Measurements from ENCODE around the gene BCDIN3D. TPM values are rescaled to one million over a fixed set of nuclear protein-coding genes. Genes with fewer than 3 reads are reported as not detected.
A peak's percentile ranks its signal among the peaks of the same experiment; 100 is the strongest.

The BCDIN3D gene
- total and polyA plus RNA-seq, 10 donors, result 3.3 to 7.4 (median 5.2) TPM

- peaks cover 0 to 12% (median 0%) of the 10 kb centered on the region in 7 donors for H3K27me3 ChIP-seq (replicated peaks in 1 of 7)
- intact Hi-C loops (cut with DNase I; ENCODE audit: low total_unique reads), result no loop called here
- DNase-seq, result peak; percentile 14
Observed at GRCh38 chr12:49789992-49790391, 52.9 kb downstream of the BCDIN3D start.

GRCh38 chr12:49787672-49788071, 55.2 kb downstream of the BCDIN3D start:
- intact Hi-C loops (cut with DNase I; ENCODE audit: low total_unique reads), result no loop called here

More at GRCh38 chr12:49789992-49790391, 52.9 kb downstream of the BCDIN3D start:
- H3K9me3 ChIP-seq, result peaks cover 0 to 7% (median 0%) of the 10 kb centered on the region in 8 donors
- H3K36me3 ChIP-seq, result peaks cover 0 to 52% (median 17%) of the 10 kb centered on the region in 6 donors
- no peak overlapping the region for H3K4me3 ChIP-seq
- H3K27ac ChIP-seq, result no peak overlapping the region
- peaks cover 0 to 2% (median 0%) of the 10 kb centered on the region in 6 donors for H3K4me1 ChIP-seq
- 84 to 100% (median 92%) methylated on average over 2 to 3 of the region's 3 CpGs for WGBS, 5 donors
- TF ChIP-seq POLR2AphosphoS5 (IDR thresholded peaks at IDR 0.05) (no peak), POLR2A (IDR thresholded peaks at IDR 0.05) (no peak), CTCF (IDR thresholded peaks at IDR 0.05 in 8 of 11, conservative IDR thresholded peaks at IDR 0.05 in 3 of 11) (no peak)

More at GRCh38 chr12:49787672-49788071, 55.2 kb downstream of the BCDIN3D start:
- peaks cover 4 to 23% (median 12%) of the 10 kb centered on the region in 6 donors for H3K4me1 ChIP-seq
- H3K36me3 ChIP-seq, result peaks cover 0 to 31% (median 16%) of the 10 kb centered on the region in 6 donors
- peaks cover 0 to 16% (median 0%) of the 10 kb centered on the region in 7 donors for H3K27me3 ChIP-seq (replicated peaks in 1 of 7)
- H3K9me3 ChIP-seq, result peaks cover 0 to 7% (median 0%) of the 10 kb centered on the region in 8 donors
- no peak overlapping the region for H3K27ac ChIP-seq
- DNase-seq, result no peak
- WGBS, 5 donors, result 96 to 98% (median 97%) methylated on average over 2 of the region's 2 CpGs
- no peak overlapping the region for H3K4me3 ChIP-seq
- TF ChIP-seq POLR2AphosphoS5 (IDR thresholded peaks at IDR 0.05), result no peak
- no peak for TF ChIP-seq CTCF (IDR thresholded peaks at IDR 0.05 in 8 of 11, conservative IDR thresholded peaks at IDR 0.05 in 3 of 11)
- no peak for TF ChIP-seq POLR2A (IDR thresholded peaks at IDR 0.05)

Other genes with a start within 250 kb of the BCDIN3D start
- gene FAM186B, start 237.5 kb downstream of the BCDIN3D start, total RNA-seq, result under 1 TPM in 4 of 7 donors, not detected in 3; 0.27 to 0.67 (median 0.41) TPM
- under 1 TPM in 2 of 3 donors, not detected in 1; 0.08 to 0.10 TPM for gene FAM186B, start 237.5 kb downstream of the BCDIN3D start, polyA plus RNA-seq
- gene PRPF40B, start 219.5 kb downstream of the BCDIN3D start, total RNA-seq, result 10 to 100 TPM in 6 of 7 donors, 1 to 10 TPM in 1; 8.0 to 28.3 (median 20.7) TPM
- gene PRPF40B, start 219.5 kb downstream of the BCDIN3D start, polyA plus RNA-seq, result 10 to 100 TPM in 2 of 3 donors, 1 to 10 TPM in 1; 5.9 to 18.0 (median 13.7) TPM
- gene FMNL3, start 135.7 kb downstream of the BCDIN3D start, total RNA-seq, result 10 to 100 TPM; 26.4 to 46.9 (median 37.0) TPM
- 10 to 100 TPM in 1 of 3 donors, 1 to 10 TPM in 2; 8.6 to 13.0 (median 9.9) TPM for gene FMNL3, start 135.7 kb downstream of the BCDIN3D start, polyA plus RNA-seq
- gene TMBIM6, start 101.5 kb downstream of the BCDIN3D start, total RNA-seq, result 100 to 1,000 TPM; 338 to 437 (median 396) TPM
- gene TMBIM6, start 101.5 kb downstream of the BCDIN3D start, polyA plus RNA-seq, result 100 to 1,000 TPM; 100 to 130 (median 106) TPM
- gene NCKAP5L, start 14.7 kb downstream of the BCDIN3D start, total RNA-seq, result 10 to 100 TPM; 19.9 to 29.4 (median 23.6) TPM
- gene NCKAP5L, start 14.7 kb downstream of the BCDIN3D start, polyA plus RNA-seq, result 10 to 100 TPM in 1 of 3 donors, 1 to 10 TPM in 2; 3.6 to 15.3 (median 7.0) TPM
- gene FAIM2, start 60.8 kb upstream of the BCDIN3D start, total RNA-seq, result 1 to 10 TPM in 4 of 7 donors, under 1 TPM in 2, not detected in 1; 0.09 to 3.2 (median 1.7) TPM
- under 1 TPM; 0.04 to 0.19 (median 0.17) TPM for gene FAIM2, start 60.8 kb upstream of the BCDIN3D start, polyA plus RNA-seq
- gene AQP2, start 107.6 kb upstream of the BCDIN3D start, total RNA-seq, result not detected
- gene AQP2, start 107.6 kb upstream of the BCDIN3D start, polyA plus RNA-seq, result not detected
- gene AQP5, start 118.8 kb upstream of the BCDIN3D start, total RNA-seq, result under 1 TPM in 3 of 7 donors, not detected in 4; 0.26 to 0.46 (median 0.30) TPM
- under 1 TPM in 2 of 3 donors, not detected in 1; 0.05 to 0.45 TPM for gene AQP5, start 118.8 kb upstream of the BCDIN3D start, polyA plus RNA-seq
- under 1 TPM in 1 of 7 donors, not detected in 6; 0.36 TPM for gene AQP6, start 129.8 kb upstream of the BCDIN3D start, total RNA-seq
- gene AQP6, start 129.8 kb upstream of the BCDIN3D start, polyA plus RNA-seq, result under 1 TPM in 1 of 3 donors, not detected in 2; 0.03 TPM
- gene RACGAP1, start 182.4 kb upstream of the BCDIN3D start, total RNA-seq, result 10 to 100 TPM in 4 of 7 donors, 1 to 10 TPM in 3; 8.1 to 21.1 (median 11.3) TPM
- 1 to 10 TPM; 3.4 to 6.9 (median 5.8) TPM for gene RACGAP1, start 182.4 kb upstream of the BCDIN3D start, polyA plus RNA-seq
- gene ASIC1, start 214.5 kb upstream of the BCDIN3D start, total RNA-seq, result 1 to 10 TPM in 2 of 7 donors, under 1 TPM in 5; 0.26 to 1.3 (median 0.54) TPM
- gene ASIC1, start 214.5 kb upstream of the BCDIN3D start, polyA plus RNA-seq, result under 1 TPM; 0.16 to 0.33 (median 0.22) TPM
- gene SMARCD1, start 242.2 kb upstream of the BCDIN3D start, total RNA-seq, result 10 to 100 TPM; 47.3 to 85.7 (median 60.3) TPM
- gene SMARCD1, start 242.2 kb upstream of the BCDIN3D start, polyA plus RNA-seq, result 10 to 100 TPM; 17.4 to 25.3 (median 18.1) TPM

All from spleen (tissue), 11 donors.